HG02610 (cell line): ENCODE results near the gene ATP8A2.

Experiments
- ATAC-seq: cut with Tn5 transposase; IDR thresholded peaks from one replicate; pipeline ENCODE4 v1.9.1; 2021; ENCODE audit warnings: mild to moderate bottlenecking, moderate library complexity; ENCODE audit not compliant: unreplicated experiment

ATP8A2 gene

DNA sequence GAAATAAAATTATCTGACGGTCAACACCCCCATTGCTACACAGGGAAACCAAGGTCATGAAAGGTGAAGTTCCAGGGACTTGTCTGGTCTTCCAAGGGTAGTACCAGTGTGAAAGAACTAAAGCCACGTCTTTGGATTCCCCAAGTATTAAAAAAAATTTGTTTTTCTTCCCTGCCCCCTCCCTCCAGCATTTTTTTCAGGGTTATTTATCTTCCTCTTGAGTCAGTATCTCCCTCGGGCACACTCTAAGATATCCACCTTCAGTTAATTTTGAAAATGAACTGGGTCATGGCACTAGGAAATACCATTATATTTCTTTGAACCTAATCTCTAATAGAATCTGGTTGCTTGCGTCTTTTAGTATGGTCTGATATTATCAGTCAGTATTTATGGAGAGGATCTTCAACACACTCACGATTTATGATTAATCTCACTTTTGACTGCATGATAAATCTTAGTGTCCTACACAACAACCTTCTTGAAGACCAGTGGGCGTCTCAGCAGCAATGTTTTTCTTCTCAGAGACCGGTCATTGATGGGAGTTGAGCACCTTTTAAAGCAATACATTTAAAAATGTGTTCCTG, 9.1 kb downstream of the ATP8A2 start:
- no peak for ATAC-seq

- no peak for ATAC-seq
These were observed 13.1 kb downstream of the ATP8A2 start for GRCh38 chr13:25384758-25385410.

GRCh38 chr13:25391932-25392331, 20.2 kb downstream of the ATP8A2 start:
- ATAC-seq = no peak

GRCh38 chr13:25394402-25395060, 22.8 kb downstream of the ATP8A2 start:
- no peak for ATAC-seq

- ATAC-seq = no peak
These were observed 26.0 kb downstream of the ATP8A2 start for GRCh38 chr13:25397763-25398162.

DNA sequence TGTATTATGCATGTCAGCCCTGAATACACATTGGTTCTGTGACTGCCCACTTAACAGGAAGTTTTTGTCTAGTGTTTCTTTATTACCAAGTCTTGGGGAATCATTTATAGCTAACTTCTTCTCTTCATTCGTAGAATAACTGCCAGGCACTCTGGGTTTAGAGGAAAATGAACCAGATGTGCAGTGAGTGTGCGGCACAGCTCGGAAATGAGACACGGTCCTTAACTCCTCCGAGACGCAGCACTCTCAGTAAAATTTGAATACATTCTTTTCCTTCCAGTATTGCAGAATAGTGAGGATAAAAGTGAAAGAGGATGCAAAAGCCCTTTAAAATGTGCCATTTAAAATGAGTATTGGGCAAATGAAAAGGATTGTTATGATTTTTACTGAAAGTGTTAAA, 29.2 kb downstream of the ATP8A2 start:
- ATAC-seq = no peak

GRCh38 chr13:25401958-25402357, 30.2 kb downstream of the ATP8A2 start:
- no peak for ATAC-seq

- no peak for ATAC-seq
These were observed 34.6 kb downstream of the ATP8A2 start for GRCh38 chr13:25406377-25406776.

- no peak for ATAC-seq
These were observed 38.2 kb downstream of the ATP8A2 start for GRCh38 chr13:25409938-25410337.

GRCh38 chr13:25415241-25415640, 43.5 kb downstream of the ATP8A2 start:
- ATAC-seq = no peak

- ATAC-seq = no peak
These were observed 45.8 kb downstream of the ATP8A2 start for GRCh38 chr13:25417535-25417934.

- ATAC-seq = no peak
These were observed 48.4 kb downstream of the ATP8A2 start for GRCh38 chr13:25420161-25420560.

- no peak for ATAC-seq
These were observed 49.8 kb downstream of the ATP8A2 start for GRCh38 chr13:25421612-25422011.

- no peak for ATAC-seq
These were observed 50.4 kb downstream of the ATP8A2 start for GRCh38 chr13:25422153-25422552.

GRCh38 chr13:25423831-25424230, 52.1 kb downstream of the ATP8A2 start:
- no peak for ATAC-seq

- no peak for ATAC-seq
These were observed 57.7 kb downstream of the ATP8A2 start for GRCh38 chr13:25429466-25429865.

- no peak for ATAC-seq
These were observed 60.9 kb downstream of the ATP8A2 start for GRCh38 chr13:25432691-25433090.

DNA sequence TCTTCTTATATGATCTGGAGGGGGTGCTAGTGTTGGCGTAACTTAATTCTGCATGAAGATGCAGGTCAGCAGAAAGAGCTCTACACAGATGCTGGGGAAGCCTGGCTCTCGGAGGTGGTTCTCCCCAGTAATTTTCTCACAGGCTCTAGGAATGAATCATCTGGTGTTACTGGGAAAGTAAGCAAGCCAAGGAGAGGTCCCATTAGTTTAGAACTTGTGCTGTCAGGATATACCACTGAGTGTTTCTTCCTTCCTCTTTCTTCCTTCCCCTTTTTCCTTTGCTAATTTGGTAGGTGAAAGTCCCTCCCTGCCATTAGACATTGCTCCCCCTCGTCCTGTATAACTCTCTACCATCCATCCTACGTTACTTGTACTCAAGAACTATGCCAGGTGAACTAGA, 68.3 kb downstream of the ATP8A2 start:
- no peak for ATAC-seq

DNA sequence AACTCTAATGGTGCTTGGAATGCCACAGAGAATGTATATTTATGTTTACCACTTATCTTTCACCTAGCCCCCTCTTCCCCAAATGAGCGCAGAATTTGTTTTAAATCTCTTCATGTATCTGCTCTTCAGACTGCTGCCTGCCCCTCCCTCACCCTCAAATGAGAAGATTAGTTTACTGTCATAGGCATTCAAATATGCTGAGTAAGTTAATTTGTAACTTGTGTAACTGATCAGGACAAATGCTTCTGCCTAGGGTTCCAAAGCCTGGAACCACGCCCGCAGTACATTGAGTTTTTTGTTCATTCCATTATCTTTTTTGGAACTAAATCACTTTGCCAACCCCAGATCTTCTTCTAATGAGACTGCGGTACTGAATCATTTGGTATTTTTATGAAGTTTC, 74.5 kb downstream of the ATP8A2 start:
- no peak for ATAC-seq

GRCh38 chr13:25447396-25447795, 75.6 kb downstream of the ATP8A2 start:
- ATAC-seq = no peak

- no peak for ATAC-seq
These were observed 82.1 kb downstream of the ATP8A2 start for GRCh38 chr13:25453850-25454365.

GRCh38 chr13:25455146-25455545, 83.4 kb downstream of the ATP8A2 start:
- ATAC-seq = no peak
